PC-3 (cell line): ENCODE results near the gene ZCCHC10.

Experiments used
- EZH2 ChIP-seq: fragments of 300-600 bp; sonication (generic); IDR thresholded peaks from one replicate; pipeline ENCODE4 v1.6.1; 2017; ENCODE audit warnings: antibody characterized with exemption, mild to moderate bottlenecking, low read length; ENCODE audit not compliant: unreplicated experiment
- TF ChIP-seq, protein P1 (sequence below): fragments of 300-600 bp; sonication (generic); conservative IDR thresholded peaks from 2 replicates; pipeline ENCODE4 v1.5.1; 2017; ENCODE audit warnings: antibody characterized with exemption, low read depth, mild to moderate bottlenecking, low read length

DNA sequence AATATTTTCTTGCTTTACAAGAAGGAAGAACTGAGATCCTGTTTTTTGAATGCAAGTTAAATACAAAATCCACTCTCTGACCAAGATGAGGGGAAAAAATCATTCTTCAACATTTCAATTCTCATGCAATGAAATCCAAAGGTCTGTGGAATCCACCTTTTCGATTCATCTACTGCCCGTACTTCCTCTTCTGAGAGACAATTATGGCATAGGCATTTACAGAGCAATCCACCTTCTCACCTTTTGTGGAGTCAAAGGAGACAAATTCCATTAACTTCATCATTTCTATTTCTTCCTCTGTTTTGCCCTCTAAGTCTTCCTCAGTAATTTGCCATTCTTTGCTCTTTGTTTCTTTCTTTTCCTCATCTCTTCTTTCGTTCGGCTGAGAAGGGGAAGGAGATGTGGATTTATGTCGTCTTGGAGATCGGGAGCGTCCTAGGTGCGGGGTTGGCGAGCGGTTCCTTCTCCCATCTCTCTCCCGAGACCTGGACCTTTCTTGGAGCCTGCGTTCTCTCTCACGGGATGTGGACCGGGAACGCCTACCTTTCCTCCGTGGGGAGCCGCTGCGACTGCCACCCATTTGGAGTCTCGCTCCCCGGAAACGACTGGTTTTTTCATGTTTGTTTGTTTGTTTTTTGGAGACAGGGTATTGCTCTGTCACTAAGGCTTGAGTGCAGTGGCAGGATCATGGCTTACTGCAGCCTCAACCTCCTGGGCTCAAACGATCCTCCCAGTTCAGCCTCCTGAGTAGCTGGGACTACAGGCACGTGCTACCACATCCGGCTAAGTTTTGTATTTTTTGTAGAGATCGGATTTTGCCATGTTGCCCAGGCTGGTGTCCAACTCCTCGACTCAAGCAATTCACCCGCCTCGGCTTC is 38.6 kb downstream of the ZCCHC10 start:
- TF ChIP-seq, protein P1, sequence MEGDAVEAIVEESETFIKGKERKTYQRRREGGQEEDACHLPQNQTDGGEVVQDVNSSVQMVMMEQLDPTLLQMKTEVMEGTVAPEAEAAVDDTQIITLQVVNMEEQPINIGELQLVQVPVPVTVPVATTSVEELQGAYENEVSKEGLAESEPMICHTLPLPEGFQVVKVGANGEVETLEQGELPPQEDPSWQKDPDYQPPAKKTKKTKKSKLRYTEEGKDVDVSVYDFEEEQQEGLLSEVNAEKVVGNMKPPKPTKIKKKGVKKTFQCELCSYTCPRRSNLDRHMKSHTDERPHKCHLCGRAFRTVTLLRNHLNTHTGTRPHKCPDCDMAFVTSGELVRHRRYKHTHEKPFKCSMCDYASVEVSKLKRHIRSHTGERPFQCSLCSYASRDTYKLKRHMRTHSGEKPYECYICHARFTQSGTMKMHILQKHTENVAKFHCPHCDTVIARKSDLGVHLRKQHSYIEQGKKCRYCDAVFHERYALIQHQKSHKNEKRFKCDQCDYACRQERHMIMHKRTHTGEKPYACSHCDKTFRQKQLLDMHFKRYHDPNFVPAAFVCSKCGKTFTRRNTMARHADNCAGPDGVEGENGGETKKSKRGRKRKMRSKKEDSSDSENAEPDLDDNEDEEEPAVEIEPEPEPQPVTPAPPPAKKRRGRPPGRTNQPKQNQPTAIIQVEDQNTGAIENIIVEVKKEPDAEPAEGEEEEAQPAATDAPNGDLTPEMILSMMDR = no peak
- no peak for TF ChIP-seq EZH2
